Measurements from ENCODE around the gene B4GALNT1. TPM values are rescaled to one million over a fixed set of nuclear protein-coding genes. Genes with fewer than 3 reads are reported as not detected.
A peak's percentile ranks its signal among the peaks of the same experiment; 100 is the strongest.
"Not testable (repeated sequence)": the region's sequence is repeated elsewhere in the genome, so short reads cannot be mapped to it uniquely, and the experiment has no call there.

B4GALNT1 gene
- total RNA-seq, 1 donor from 2014 or later: 0.60 TPM

- DNase-seq (ENCODE audit: low spot score) (peak; percentile 58), ATAC-seq (peak; percentile 86)
Measured at GRCh38 chr12:57621497-57622292, 11.3 kb downstream of the B4GALNT1 start.

- peak; percentile 28 for ATAC-seq
Measured at GRCh38 chr12:57620936-57621496, 12.0 kb downstream of the B4GALNT1 start.

GRCh38 chr12:57620245-57620935 is 12.6 kb downstream of the B4GALNT1 start:
- DNase-seq (ENCODE audit: low spot score) (no peak), ATAC-seq (no peak)

More at GRCh38 chr12:57620936-57621496, 12.0 kb downstream of the B4GALNT1 start:
- no peak for DNase-seq (ENCODE audit: low spot score)

GRCh38 chr12:57619434-57620244 is 13.4 kb downstream of the B4GALNT1 start:
- peak; percentile 63 for ATAC-seq
- no peak for DNase-seq (ENCODE audit: low spot score)

- no peak for DNase-seq (ENCODE audit: low spot score)
Measured at GRCh38 chr12:57618966-57619433, 14.0 kb downstream of the B4GALNT1 start.

GRCh38 chr12:57618431-57618830 is 14.6 kb downstream of the B4GALNT1 start:
- not testable (repeated sequence) for ATAC-seq; DNase-seq (ENCODE audit: low spot score)

More at GRCh38 chr12:57618966-57619433, 14.0 kb downstream of the B4GALNT1 start:
- no peak for ATAC-seq

- no peak for ATAC-seq
- DNase-seq (ENCODE audit: low spot score): no peak
Measured at GRCh38 chr12:57617942-57618341, 15.1 kb downstream of the B4GALNT1 start.

GRCh38 chr12:57616383-57617101 is 16.5 kb downstream of the B4GALNT1 start:
- no peak for ATAC-seq
- DNase-seq (ENCODE audit: low spot score): no peak

- ATAC-seq: no peak
- no peak for DNase-seq (ENCODE audit: low spot score)
Measured at GRCh38 chr12:57615637-57616036, 17.4 kb downstream of the B4GALNT1 start.

- no peak for DNase-seq (ENCODE audit: low spot score)
- no peak for ATAC-seq
Measured at GRCh38 chr12:57614948-57615500, 18.0 kb downstream of the B4GALNT1 start.

GRCh38 chr12:57614178-57614947 is 18.6 kb downstream of the B4GALNT1 start:
- DNase-seq (ENCODE audit: low spot score): no peak

GRCh38 chr12:57613427-57614109 is 19.4 kb downstream of the B4GALNT1 start:
- no peak for DNase-seq (ENCODE audit: low spot score)
- no peak for ATAC-seq

More at GRCh38 chr12:57614178-57614947, 18.6 kb downstream of the B4GALNT1 start:
- ATAC-seq: no peak

- no peak for ATAC-seq
- no peak for DNase-seq (ENCODE audit: low spot score)
Measured at GRCh38 chr12:57612711-57613426, 20.1 kb downstream of the B4GALNT1 start.

- ATAC-seq (no peak), DNase-seq (ENCODE audit: low spot score) (no peak)
Measured at GRCh38 chr12:57611827-57612710, 20.9 kb downstream of the B4GALNT1 start.

- DNase-seq (ENCODE audit: low spot score) (peak; percentile 54), ATAC-seq (peak; percentile 72)
Measured at GRCh38 chr12:57611108-57611826, 21.7 kb downstream of the B4GALNT1 start, which contains the start of gene ARHGEF25. Gene ARHGEF25 (plus strand): TSS chr12:57611435. CDS start chr12:57611895, 460 bp downstream.

Data from left lobe of liver (tissue), 2 donors.